ENCODE measurements around the gene SLC39A7. TPM values are rescaled to one million over a fixed set of nuclear protein-coding genes. Genes with fewer than 3 reads are reported as not detected.

The SLC39A7 gene
- total and polyA plus RNA-seq, 4 donors = 8.9 to 112 (median 71.1) TPM

GRCh38 chr6:33206027-33206863 lies 5.6 kb downstream of the SLC39A7 start:
- Histone ChIP-seq H3K4me1 (ENCODE audit: control insufficient read depth in 4 of 4, insufficient read depth in 4 of 4, low read length in 3 of 4) (peaks cover 9 to 50% (median 33%) of the 10 kb centered on the region in 4 donors), H3K9ac (ENCODE audit: low read depth in 1 of 2, low read length in 2 of 2) (no peak overlapping the region), H3K36me3 (ENCODE audit: control insufficient read depth in 4 of 4, insufficient read depth in 3 of 4, low read depth in 1 of 4, low read length in 3 of 4) (peaks cover 3 to 36% (median 19%) of the 10 kb centered on the region in 4 donors), H3K27ac (ENCODE audit: low read depth in 1 of 2, low read length in 2 of 2) (no peak overlapping the region), H3K27me3 (ENCODE audit: control insufficient read depth in 4 of 4, insufficient read depth in 4 of 4, low read length in 3 of 4) (no peaks in the 10 kb centered on the region), H3K9me3 (ENCODE audit: control insufficient read depth in 4 of 4, low read length in 3 of 4) (no peaks in the 10 kb centered on the region), H3K4me3 (ENCODE audit: low read depth in 1 of 3, low read length in 3 of 3) (no peak overlapping the region)
- TF ChIP-seq EGR1 (IDR thresholded peaks at IDR 0.05; ENCODE audit: low read depth in 2 of 2) (no peak), JUND (IDR thresholded peaks at IDR 0.05) (no peak), FOXA1 (IDR thresholded peaks at IDR 0.05) (no peak), SP1 (IDR thresholded peaks at IDR 0.05) (no peak), HNF4G (IDR thresholded peaks at IDR 0.05) (no peak), TAF1 (conservative IDR thresholded peaks at IDR 0.05) (no peak), HNF4A (conservative IDR thresholded peaks at IDR 0.05) (no peak), RAD21 (IDR thresholded peaks at IDR 0.05) (no peak), GABPA (IDR thresholded peaks at IDR 0.05 in 1 of 2, conservative IDR thresholded peaks at IDR 0.05 in 1 of 2) (no peak), REST (IDR thresholded peaks at IDR 0.05) (no peak)
- TF ChIP-seq, protein P1, sequence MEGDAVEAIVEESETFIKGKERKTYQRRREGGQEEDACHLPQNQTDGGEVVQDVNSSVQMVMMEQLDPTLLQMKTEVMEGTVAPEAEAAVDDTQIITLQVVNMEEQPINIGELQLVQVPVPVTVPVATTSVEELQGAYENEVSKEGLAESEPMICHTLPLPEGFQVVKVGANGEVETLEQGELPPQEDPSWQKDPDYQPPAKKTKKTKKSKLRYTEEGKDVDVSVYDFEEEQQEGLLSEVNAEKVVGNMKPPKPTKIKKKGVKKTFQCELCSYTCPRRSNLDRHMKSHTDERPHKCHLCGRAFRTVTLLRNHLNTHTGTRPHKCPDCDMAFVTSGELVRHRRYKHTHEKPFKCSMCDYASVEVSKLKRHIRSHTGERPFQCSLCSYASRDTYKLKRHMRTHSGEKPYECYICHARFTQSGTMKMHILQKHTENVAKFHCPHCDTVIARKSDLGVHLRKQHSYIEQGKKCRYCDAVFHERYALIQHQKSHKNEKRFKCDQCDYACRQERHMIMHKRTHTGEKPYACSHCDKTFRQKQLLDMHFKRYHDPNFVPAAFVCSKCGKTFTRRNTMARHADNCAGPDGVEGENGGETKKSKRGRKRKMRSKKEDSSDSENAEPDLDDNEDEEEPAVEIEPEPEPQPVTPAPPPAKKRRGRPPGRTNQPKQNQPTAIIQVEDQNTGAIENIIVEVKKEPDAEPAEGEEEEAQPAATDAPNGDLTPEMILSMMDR (IDR thresholded peaks at IDR 0.05; ENCODE audit: low read depth, low read length, missing input control) = no peak
- TF ChIP-seq, protein P2, sequence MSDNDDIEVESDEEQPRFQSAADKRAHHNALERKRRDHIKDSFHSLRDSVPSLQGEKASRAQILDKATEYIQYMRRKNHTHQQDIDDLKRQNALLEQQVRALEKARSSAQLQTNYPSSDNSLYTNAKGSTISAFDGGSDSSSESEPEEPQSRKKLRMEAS (IDR thresholded peaks at IDR 0.05) = no peak
- 90% methylated on average over 3 of the region's 3 CpGs for WGBS
- no peak for DNase-seq (ENCODE audit: low spot score)

DNA sequence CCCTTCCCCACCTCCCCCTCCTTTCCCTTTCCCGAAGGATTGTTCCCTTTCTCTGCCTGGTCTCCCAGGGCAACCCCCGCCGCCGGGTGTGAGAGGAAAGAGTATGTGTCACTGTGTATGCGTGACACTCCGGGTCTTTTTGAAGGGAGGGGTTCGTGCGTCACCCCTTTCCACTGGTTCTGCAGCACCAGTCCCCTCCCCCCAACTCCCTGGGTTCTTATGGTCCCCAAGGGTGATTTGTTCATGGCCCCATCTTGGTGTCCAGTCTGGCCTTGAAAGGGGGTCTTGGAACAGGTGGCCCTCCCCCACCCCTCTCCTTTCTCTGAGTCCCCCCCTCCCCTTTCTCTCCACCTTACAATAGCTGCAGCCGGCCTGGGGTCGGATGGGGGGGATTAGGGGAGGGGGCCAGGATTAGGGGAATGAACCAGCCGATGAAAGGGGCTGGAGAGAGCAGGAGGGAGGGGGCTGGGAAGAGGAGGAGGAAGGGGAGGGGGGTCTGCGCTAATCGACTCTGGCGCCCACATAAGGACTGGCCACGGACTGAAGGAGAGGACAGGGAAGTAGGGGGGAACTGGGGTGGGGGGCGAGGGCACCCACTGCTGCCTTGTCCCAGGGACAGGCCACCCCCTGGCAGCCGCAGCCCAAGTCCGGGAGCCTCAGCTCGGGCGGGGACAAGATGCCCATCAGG lies 6.3 kb downstream of the SLC39A7 start:
- H3K9ac ChIP-seq (ENCODE audit: low read depth in 1 of 2, low read length in 2 of 2) = no peak overlapping the region
- peaks cover 3 to 36% (median 19%) of the 10 kb centered on the region in 4 donors for H3K36me3 ChIP-seq (ENCODE audit: control insufficient read depth in 4 of 4, insufficient read depth in 3 of 4, low read depth in 1 of 4, low read length in 3 of 4)
- no peaks in the 10 kb centered on the region for H3K9me3 ChIP-seq (ENCODE audit: control insufficient read depth in 4 of 4, low read length in 3 of 4)
- peaks cover 7 to 42% (median 26%) of the 10 kb centered on the region in 4 donors for H3K4me1 ChIP-seq (ENCODE audit: control insufficient read depth in 4 of 4, insufficient read depth in 4 of 4, low read length in 3 of 4)
- no peaks in the 10 kb centered on the region for H3K27me3 ChIP-seq (ENCODE audit: control insufficient read depth in 4 of 4, insufficient read depth in 4 of 4, low read length in 3 of 4)
- WGBS = 45% methylated on average over 20 of the region's 20 CpGs
- peak overlapping the region in 2 of 3 donors; percentile 68 to 80 for H3K4me3 ChIP-seq (ENCODE audit: low read depth in 1 of 3, low read length in 3 of 3)
- no peak for DNase-seq (ENCODE audit: low spot score)
- peak overlapping the region in 1 of 2 donors; percentile 93 for H3K27ac ChIP-seq (ENCODE audit: low read depth in 1 of 2, low read length in 2 of 2)
- no peak for TF ChIP-seq RAD21 (IDR thresholded peaks at IDR 0.05)
- no peak for TF ChIP-seq FOXA1 (IDR thresholded peaks at IDR 0.05)
- TF ChIP-seq REST (IDR thresholded peaks at IDR 0.05) = no peak
- TF ChIP-seq, protein P3, sequence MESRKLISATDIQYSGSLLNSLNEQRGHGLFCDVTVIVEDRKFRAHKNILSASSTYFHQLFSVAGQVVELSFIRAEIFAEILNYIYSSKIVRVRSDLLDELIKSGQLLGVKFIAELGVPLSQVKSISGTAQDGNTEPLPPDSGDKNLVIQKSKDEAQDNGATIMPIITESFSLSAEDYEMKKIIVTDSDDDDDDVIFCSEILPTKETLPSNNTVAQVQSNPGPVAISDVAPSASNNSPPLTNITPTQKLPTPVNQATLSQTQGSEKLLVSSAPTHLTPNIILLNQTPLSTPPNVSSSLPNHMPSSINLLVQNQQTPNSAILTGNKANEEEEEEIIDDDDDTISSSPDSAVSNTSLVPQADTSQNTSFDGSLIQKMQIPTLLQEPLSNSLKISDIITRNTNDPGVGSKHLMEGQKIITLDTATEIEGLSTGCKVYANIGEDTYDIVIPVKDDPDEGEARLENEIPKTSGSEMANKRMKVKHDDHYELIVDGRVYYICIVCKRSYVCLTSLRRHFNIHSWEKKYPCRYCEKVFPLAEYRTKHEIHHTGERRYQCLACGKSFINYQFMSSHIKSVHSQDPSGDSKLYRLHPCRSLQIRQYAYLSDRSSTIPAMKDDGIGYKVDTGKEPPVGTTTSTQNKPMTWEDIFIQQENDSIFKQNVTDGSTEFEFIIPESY (IDR thresholded peaks at IDR 0.05) = no peak
- TF ChIP-seq, protein P1 (IDR thresholded peaks at IDR 0.05; ENCODE audit: low read depth, low read length, missing input control) = no peak
- no peak for TF ChIP-seq SP1 (IDR thresholded peaks at IDR 0.05)
- no peak for TF ChIP-seq ATF3 (IDR thresholded peaks at IDR 0.05)

Measured in liver (tissue), 9 donors.